Cortex of kidney (tissue), 1 donor: ENCODE measurements around the gene ERVH48-1.
"Not testable (repeated sequence)": the region's sequence is repeated elsewhere in the genome, so short reads cannot be mapped to it uniquely, and the experiment has no call there.

Experiments used
- DNase-seq: peaks from one replicate; lab custom pipeline; 2025; lab: John Stamatoyannopoulos, UW

The ERVH48-1 gene

GRCh38 chr21:42925114-42925926 lies at the start of gene ERVH48-1:
TSS of gene ERVH48-1 (minus strand) at chr21:42925630. CDS start at chr21:42919006, 6,624 bp downstream.
- DNase-seq = no peak

GRCh38 chr21:42973991-42974831 lies 48.8 kb upstream of the ERVH48-1 start, which contains the start of gene PKNOX1:
TSS of gene PKNOX1 (plus strand) at chr21:42974562. CDS start at chr21:43004382, 29,820 bp downstream.
- DNase-seq = peak; percentile 90

GRCh38 chr21:42973309-42973990 lies 48.0 kb upstream of the ERVH48-1 start:
- DNase-seq = no peak

- no peak for DNase-seq
Observed at GRCh38 chr21:42971897-42972275, 46.5 kb upstream of the ERVH48-1 start.

GRCh38 chr21:42970946-42971653 lies 45.7 kb upstream of the ERVH48-1 start:
- no peak for DNase-seq

GRCh38 chr21:42969193-42969600 lies 43.8 kb upstream of the ERVH48-1 start:
- no peak for DNase-seq

- DNase-seq = not testable (repeated sequence)
Observed at GRCh38 chr21:42967616-42968015, 42.2 kb upstream of the ERVH48-1 start.

GRCh38 chr21:42965211-42965560 lies 39.8 kb upstream of the ERVH48-1 start:
- no peak for DNase-seq

GRCh38 chr21:42964546-42965210 lies 39.2 kb upstream of the ERVH48-1 start:
- no peak for DNase-seq

- DNase-seq = no peak
Observed at GRCh38 chr21:42964086-42964485, 38.7 kb upstream of the ERVH48-1 start.

GRCh38 chr21:42962380-42963007 lies 37.1 kb upstream of the ERVH48-1 start:
- no peak for DNase-seq

- no peak for DNase-seq
Observed at GRCh38 chr21:42959728-42960127, 34.3 kb upstream of the ERVH48-1 start.

- not testable (repeated sequence) for DNase-seq
Observed at GRCh38 chr21:42958122-42958521, 32.7 kb upstream of the ERVH48-1 start.

GRCh38 chr21:42956824-42957630 lies 31.6 kb upstream of the ERVH48-1 start:
- no peak for DNase-seq

- DNase-seq = not testable (repeated sequence)
Observed at GRCh38 chr21:42951193-42951592, 25.8 kb upstream of the ERVH48-1 start.

- not testable (repeated sequence) for DNase-seq
Observed at GRCh38 chr21:42949094-42949755, 23.8 kb upstream of the ERVH48-1 start.

- no peak for DNase-seq
Observed at GRCh38 chr21:42942244-42942643, 16.8 kb upstream of the ERVH48-1 start.

GRCh38 chr21:42941696-42942085 lies 16.3 kb upstream of the ERVH48-1 start:
- DNase-seq = no peak
